H1 (cell line): ENCODE results near the gene UNC13D. TPM values are rescaled to one million over a fixed set of nuclear protein-coding genes. Genes with fewer than 3 reads are reported as not detected.

Source experiments
- CTCF ChIA-PET: fragments of 300-600 bp; sonication (Branson Sonifier 250); formaldehyde crosslinking; loops from one replicate; lab custom pipeline; 2021; ENCODE audit not compliant: partially characterized antibody; lab: Charles Lee
- POLR2A ChIA-PET: fragments of 300-600 bp; sonication (Branson Sonifier 250); formaldehyde crosslinking; loops from one replicate; lab custom pipeline; 2021; ENCODE audit warnings: inconsistent platforms; ENCODE audit not compliant: partially characterized antibody; lab: Charles Lee
- DNase-seq, 2 experiments: peaks; one replicate each; pipeline versions ENCODE4 v3.0.0 to v3.0.0-alpha.2; 2010 to 2022; ENCODE audit warnings: low spot score in 2 of 2, low read depth in 1 of 2, mixed read lengths in 1 of 2
- FAIRE-seq: peaks from 2 replicates; lab custom pipeline; 2011; peaks lifted over from hg19 to GRCh38; lab: Jason Lieb, UNC
- H2AFZ ChIP-seq: 2 replicates; pipeline ENCODE4 v1.8.1; 2012; ENCODE audit warnings: low read length, inconsistent platforms
- H2AK5ac ChIP-seq: 2 replicates; pipeline ENCODE4 v1.6.1; 2013; ENCODE audit warnings: low read depth, low read length
- H2BK120ac ChIP-seq: replicated peaks from 2 replicates; pipeline ENCODE3; 2013; ENCODE audit warnings: low read depth, low read length, inconsistent platforms
- H2BK12ac ChIP-seq: 2 replicates; pipeline ENCODE4 v1.6.1; 2013; ENCODE audit warnings: low read depth, low read length
- H2BK15ac ChIP-seq: 2 replicates; pipeline ENCODE4 v1.6.1; 2013; ENCODE audit warnings: low read length
- H2BK20ac ChIP-seq: 2 replicates; pipeline ENCODE4 v1.6.1; 2013; ENCODE audit warnings: low read length
- H2BK5ac ChIP-seq: 2 replicates; pipeline ENCODE4 v1.6.1; 2013; ENCODE audit warnings: low read depth, low read length
- H3K14ac ChIP-seq: 2 replicates; pipeline ENCODE4 v1.6.1; 2013; ENCODE audit warnings: inconsistent platforms; ENCODE audit not compliant: insufficient read length
- H3K18ac ChIP-seq: 2 replicates; pipeline ENCODE4 v1.6.1; 2013; ENCODE audit warnings: low read length; ENCODE audit errors: extremely low read depth
- H3K23ac ChIP-seq: 2 replicates; pipeline ENCODE4 v1.6.1; 2013; ENCODE audit warnings: inconsistent platforms; ENCODE audit not compliant: insufficient read length
- H3K23me2 ChIP-seq: 2 replicates; pipeline ENCODE4 v1.6.1; 2013; ENCODE audit warnings: low read depth, low read length
- H3K27ac ChIP-seq: 2 replicates; pipeline ENCODE4 v1.6.1; 2011; ENCODE audit warnings: low read depth, low read length, inconsistent platforms
- H3K27me3 ChIP-seq, 4 experiments: replicated peaks in 1 of 4; 1 replicate in 1 of 4; 2 replicates in 3 of 4; pipeline versions ENCODE4 v1.6.1 to v1.8.1; 2011 to 2013; ENCODE audit warnings: low read length in 3 of 4, mild to moderate bottlenecking in 3 of 4, inconsistent platforms in 2 of 4, mixed read lengths in 2 of 4, moderate library complexity in 1 of 4; ENCODE audit not compliant: control insufficient read depth in 3 of 4, insufficient read depth in 3 of 4; ENCODE audit errors: extremely low read depth in 1 of 4
- H3K36me3 ChIP-seq, 4 experiments: 2 replicates each; pipeline versions ENCODE4 v1.6.1 to v1.8.1; 2011 to 2013; ENCODE audit warnings: mild to moderate bottlenecking in 4 of 4, low read length in 3 of 4, moderate library complexity in 2 of 4, control low read depth in 1 of 4, inconsistent platforms in 1 of 4; ENCODE audit not compliant: insufficient read depth in 4 of 4, control insufficient read depth in 2 of 4
- H3K4ac ChIP-seq: replicated peaks from 2 replicates; pipeline ENCODE3; 2013; ENCODE audit warnings: low read length, low read depth, mixed read lengths, inconsistent platforms; ENCODE audit not compliant: insufficient read length
- H3K4me1 ChIP-seq, 4 experiments: replicated peaks in 1 of 4; 1 replicate in 1 of 4; 2 replicates in 3 of 4; pipeline versions ENCODE4 v1.6.1 to v1.8.1; 2011 to 2013; ENCODE audit warnings: low read length in 3 of 4, inconsistent platforms in 2 of 4, mixed read lengths in 1 of 4; ENCODE audit not compliant: insufficient read depth in 4 of 4, control insufficient read depth in 3 of 4
- H3K4me2 ChIP-seq, 2 experiments: 2 replicates each; pipeline versions ENCODE4 v1.6.1 to v1.8.1; 2011 to 2013; ENCODE audit warnings: low read depth in 2 of 2, low read length in 2 of 2, control low read depth in 1 of 2, inconsistent platforms in 1 of 2, mild to moderate bottlenecking in 1 of 2; ENCODE audit not compliant: insufficient read depth in 1 of 2
- H3K4me3 ChIP-seq, 4 experiments: fragments of 200-600, 300-600 bp in 1 of 4; sonication (generic), shearing (Covaris generic), sonication (Bioruptor Twin) in 1 of 4; 2 replicates each; pipeline versions ENCODE4 v1.5.1 to v1.8.1; 2011 to 2016; ENCODE audit warnings: low read length in 4 of 4, low read depth in 3 of 4, control low read depth in 2 of 4, inconsistent platforms in 2 of 4, mild to moderate bottlenecking in 2 of 4, mixed read lengths in 1 of 4, moderate library complexity in 1 of 4; ENCODE audit not compliant: insufficient read depth in 2 of 4; ENCODE audit errors: extremely low read depth in 1 of 4
- H3K56ac ChIP-seq: replicated peaks from 2 replicates; pipeline ENCODE3; 2013; ENCODE audit warnings: low read depth, mild to moderate bottlenecking, mixed read lengths, low read length, inconsistent platforms; ENCODE audit not compliant: insufficient read length
- H3K79me1 ChIP-seq: 2 replicates; pipeline ENCODE4 v1.6.1; 2013; ENCODE audit warnings: low read depth, low read length, control low read depth
- H3K79me2 ChIP-seq, 2 experiments: 2 replicates each; pipeline versions ENCODE4 v1.6.1 to v1.8.1; 2012 to 2013; ENCODE audit warnings: low read length in 2 of 2, mild to moderate bottlenecking in 2 of 2, inconsistent platforms in 1 of 2; ENCODE audit not compliant: insufficient read depth in 2 of 2, control insufficient read depth in 1 of 2
- H3K9ac ChIP-seq, 4 experiments: replicated peaks in 1 of 4; 1 replicate in 1 of 4; 2 replicates in 3 of 4; pipeline versions ENCODE4 v1.6.1 to v1.8.1; 2011 to 2013; ENCODE audit warnings: low read depth in 3 of 4, low read length in 3 of 4, control low read depth in 2 of 4, mild to moderate bottlenecking in 2 of 4, moderate library complexity in 2 of 4, inconsistent platforms in 1 of 4; ENCODE audit errors: extremely low read depth in 1 of 4
- H3K9me3 ChIP-seq, 2 experiments: 2 replicates each; pipeline versions ENCODE4 v1.6.1 to v1.8.1; 2012 to 2013; ENCODE audit warnings: mild to moderate bottlenecking in 2 of 2, moderate library complexity in 2 of 2, control low read depth in 1 of 2, inconsistent platforms in 1 of 2, low read depth in 1 of 2, low read length in 1 of 2, mixed read lengths in 1 of 2; ENCODE audit not compliant: insufficient read depth in 2 of 2
- H4K20me1 ChIP-seq, 2 experiments: replicated peaks in 1 of 2; 2 replicates each; pipeline versions ENCODE3 to v1.8.1; 2011 to 2013; ENCODE audit warnings: inconsistent platforms in 2 of 2, low read length in 2 of 2, mild to moderate bottlenecking in 1 of 2; ENCODE audit not compliant: insufficient read depth in 2 of 2, control insufficient read depth in 1 of 2
- H4K5ac ChIP-seq: 2 replicates; pipeline ENCODE4 v1.6.1; 2013; ENCODE audit warnings: low read length, low read depth, mixed read lengths, inconsistent platforms; ENCODE audit not compliant: insufficient read length
- H4K8ac ChIP-seq: 2 replicates; pipeline ENCODE4 v1.8.0; 2013; ENCODE audit warnings: mild to moderate bottlenecking, moderate library complexity, low read length, inconsistent platforms; ENCODE audit not compliant: insufficient read depth; ENCODE audit errors: extremely low read depth
- H4K91ac ChIP-seq: replicated peaks from 2 replicates; pipeline ENCODE3; 2013; ENCODE audit warnings: low read length, mixed read lengths, inconsistent platforms; ENCODE audit not compliant: insufficient read length
- CHD2 ChIP-seq: IDR thresholded peaks from 2 replicates; pipeline ENCODE4 v1.6.1; 2012; ENCODE audit warnings: low read length, improper control_type of control experiment
- CTBP2 ChIP-seq: IDR thresholded peaks from 2 replicates; pipeline ENCODE4 v1.7.0; 2011; ENCODE audit warnings: borderline replicate concordance, mild to moderate bottlenecking, moderate library complexity, mixed read lengths, low read length; ENCODE audit not compliant: insufficient read depth, insufficient read length
- GABPA ChIP-seq: IDR thresholded peaks from 2 replicates; pipeline ENCODE4 v1.6.1; 2011; ENCODE audit warnings: mild to moderate bottlenecking, low read length, moderate library complexity, borderline replicate concordance; ENCODE audit not compliant: insufficient read depth
- HDAC6 ChIP-seq: IDR thresholded peaks from one replicate; pipeline ENCODE4 v1.7.1; 2012; ENCODE audit warnings: low read depth, mild to moderate bottlenecking, inconsistent platforms, low read length, moderate library complexity
- KDM4A ChIP-seq: IDR thresholded peaks from one replicate; pipeline ENCODE4 v1.7.1; 2012; ENCODE audit warnings: low read depth, mild to moderate bottlenecking, moderate library complexity, low read length, inconsistent platforms; ENCODE audit not compliant: severe bottlenecking
- KDM5A ChIP-seq: fragments of 200-600 bp; IDR thresholded peaks from 2 replicates; pipeline ENCODE4 v1.7.1; 2012; ENCODE audit warnings: mild to moderate bottlenecking, low read length, inconsistent platforms, mixed read lengths
- RNF2 ChIP-seq: fragments of 200-900, 300-1000 bp; sonication (generic); IDR thresholded peaks from 2 replicates; pipeline ENCODE4 v1.7.1; 2016; ENCODE audit warnings: borderline replicate concordance, low read depth, mild to moderate bottlenecking, antibody characterized with exemption, low read length; ENCODE audit not compliant: poor library complexity, severe bottlenecking; ENCODE audit errors: missing control alignments
- SRF ChIP-seq: IDR thresholded peaks from 2 replicates; pipeline ENCODE4 v1.6.1; 2011; ENCODE audit warnings: mild to moderate bottlenecking, low read depth, low read length, moderate library complexity
- WGBS, 2 experiments: shearing (Covaris generic) in 1 of 2; methylation state at CpG; one replicate each; pipeline versions ENCODE4 v1.1.6 to v1.1.7; 2013 to 2015; ENCODE audit warnings: low lambda C conversion rate in 2 of 2, mixed read lengths in 2 of 2, inconsistent platforms in 1 of 2, low coverage in 1 of 2, missing lambda C conversion rate in 1 of 2; ENCODE audit not compliant: insufficient replicate concordance in 2 of 2, insufficient coverage in 1 of 2, insufficient read length in 1 of 2; ENCODE audit errors: extremely low coverage in 1 of 2, missing lambda C conversion rate in 1 of 2; 5-methylcytosine and 5-hydroxymethylcytosine counted together
- polyA plus RNA-seq, 7 experiments: library from polyadenylated mRNA; depleted of rRNA in 3 of 7; stranded (reverse) in 5 of 7; unstranded in 2 of 7; fragments of >200 nt in 5 of 7; fragments of 200-250 nt in 2 of 7; gene quantifications; 1 replicate in 5 of 7; 2 replicates in 1 of 7; 4 replicates in 1 of 7; pipeline versions ENCODE4 v1.2.1 to v1.2.3, GENCODE V29; 2011 to 2013; ENCODE audit warnings: missing spikeins in 2 of 7, mixed read lengths in 2 of 7
- total RNA-seq: library from RNA; stranded (reverse); fragmentation: NEBNext Ultra II Directional; extraction: Animal tissue kit (Norgen Biotek cat#: 25700); gene quantifications from 2 replicates; pipeline ENCODE4 v1.2.1, GENCODE V29; 2021
- TF ChIP-seq, protein P1 (sequence below): IDR thresholded peaks from 2 replicates; pipeline ENCODE4 v1.6.1; 2011; ENCODE audit warnings: low read length, improper control_type of control experiment
- TF ChIP-seq, protein P2 (sequence below): IDR thresholded peaks from 2 replicates; pipeline ENCODE4 v1.6.1; 2011; ENCODE audit warnings: low read depth, mild to moderate bottlenecking, low read length; ENCODE audit not compliant: insufficient read depth

Gene UNC13D
- total and polyA plus RNA-seq, 2 of the 8 experiments (the other 6 are each of a cell fraction or from before 2014, with no cell fraction given), result 3.6 to 8.4 TPM

- CTCF ChIA-PET, result interaction anchor here (1.3 to 27.2 kb wide), 3 partner anchors 10 to 16 kb away, joined by 3 to 563 read pairs (median 162); partner anchors contain the start of gene WBP2
- TF ChIP-seq, protein P1, sequence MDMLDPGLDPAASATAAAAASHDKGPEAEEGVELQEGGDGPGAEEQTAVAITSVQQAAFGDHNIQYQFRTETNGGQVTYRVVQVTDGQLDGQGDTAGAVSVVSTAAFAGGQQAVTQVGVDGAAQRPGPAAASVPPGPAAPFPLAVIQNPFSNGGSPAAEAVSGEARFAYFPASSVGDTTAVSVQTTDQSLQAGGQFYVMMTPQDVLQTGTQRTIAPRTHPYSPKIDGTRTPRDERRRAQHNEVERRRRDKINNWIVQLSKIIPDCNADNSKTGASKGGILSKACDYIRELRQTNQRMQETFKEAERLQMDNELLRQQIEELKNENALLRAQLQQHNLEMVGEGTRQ, result no peak
- TF ChIP-seq KDM4A, result no peak
- no peak for TF ChIP-seq SRF
- TF ChIP-seq, protein P2, sequence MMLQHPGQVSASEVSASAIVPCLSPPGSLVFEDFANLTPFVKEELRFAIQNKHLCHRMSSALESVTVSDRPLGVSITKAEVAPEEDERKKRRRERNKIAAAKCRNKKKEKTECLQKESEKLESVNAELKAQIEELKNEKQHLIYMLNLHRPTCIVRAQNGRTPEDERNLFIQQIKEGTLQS, result no peak
- TF ChIP-seq HDAC6, result no peak
- no peak for TF ChIP-seq GABPA
- TF ChIP-seq CTBP2, result no peak
- no peak for TF ChIP-seq RNF2
- TF ChIP-seq KDM5A, result no peak
- no peak for TF ChIP-seq CHD2
Observed at GRCh38 chr17:75842963-75843576, 1.1 kb downstream of the UNC13D start.

More at GRCh38 chr17:75842963-75843576, 1.1 kb downstream of the UNC13D start:
- no peak overlapping the region for H3K56ac ChIP-seq
- no peak overlapping the region for H2BK12ac ChIP-seq
- POLR2A ChIA-PET, result interaction anchor here (4.2 kb wide), 1 partner anchor 10 kb away, joined by 36 read pairs; no protein-coding TSS in a partner anchor
- H4K5ac ChIP-seq, result no peak overlapping the region
- H3K14ac ChIP-seq, result no peak overlapping the region
- no peak overlapping the region for H3K27ac ChIP-seq
- no peak overlapping the region for H3K4me3 ChIP-seq
- FAIRE-seq, result no peak
- H3K9me3 ChIP-seq, result no peaks in the 10 kb centered on the region
- H4K20me1 ChIP-seq, result peaks cover 2 to 3% of the 10 kb centered on the region in 2 experiments
- H3K4me1 ChIP-seq, result peaks cover 0 to 8% (median 6%) of the 10 kb centered on the region in 4 experiments; a peak in 4 of 7 replicates
- no peak overlapping the region for H3K23ac ChIP-seq
- H2BK15ac ChIP-seq, result no peak overlapping the region
- H3K79me2 ChIP-seq, result no peaks in the 10 kb centered on the region
- H2AK5ac ChIP-seq, result no peak overlapping the region
- H4K8ac ChIP-seq, result peak overlapping the region; percentile 51; the same call in 1 of the 2 replicates
- peaks cover 2 to 16% (median 15%) of the 10 kb centered on the region in 4 experiments; a peak in 6 of 8 replicates for H3K36me3 ChIP-seq
- DNase-seq, result no peak
- no peak overlapping the region for H3K4me2 ChIP-seq
- 94% methylated on average over 15 of the region's 22 CpGs; no CpG with 5 or more reads in 1 of the 2 experiments for WGBS, 2 experiments
- H3K4ac ChIP-seq, result no peak overlapping the region
- H2BK20ac ChIP-seq, result no peak overlapping the region
- no peak overlapping the region for H2BK120ac ChIP-seq
- H3K27me3 ChIP-seq, result no peaks in the 10 kb centered on the region
- no peaks in the 10 kb centered on the region for H3K79me1 ChIP-seq
- no peak overlapping the region for H4K91ac ChIP-seq
- H2BK5ac ChIP-seq, result no peak overlapping the region
- H2AFZ ChIP-seq, result no peak overlapping the region
- H3K9ac ChIP-seq, result no peak overlapping the region
- no peaks in the 10 kb centered on the region for H3K23me2 ChIP-seq
- H3K18ac ChIP-seq, result no peak overlapping the region
